D721Med (cell line): Measurements from ENCODE around the gene SF3B3.

ENCODE experiments used
- DNase-seq: peaks from one replicate; pipeline ENCODE4 v3.0.0; 2011; ENCODE audit warnings: low spot score; ENCODE audit not compliant: insufficient read length
- FAIRE-seq: peaks from 2 replicates; lab custom pipeline; 2011; peaks lifted over from hg19 to GRCh38; lab: Jason Lieb, UNC
- CTCF ChIP-seq: IDR thresholded peaks from 2 replicates; pipeline ENCODE4 v1.5.1; 2012; ENCODE audit warnings: mild to moderate bottlenecking, control low read depth; ENCODE audit not compliant: insufficient read depth; ENCODE audit errors: missing control alignments

The SF3B3 gene

GRCh38 chr16:70568601-70569237 is 45.1 kb downstream of the SF3B3 start:
- FAIRE-seq (no peak), DNase-seq (no peak)
- TF ChIP-seq CTCF, result no peak

- FAIRE-seq (no peak), DNase-seq (no peak)
- TF ChIP-seq CTCF, result no peak
These were observed 46.1 kb downstream of the SF3B3 start for GRCh38 chr16:70569752-70570151.

- DNase-seq (no peak), FAIRE-seq (no peak)
- no peak for TF ChIP-seq CTCF
These were observed 47.5 kb downstream of the SF3B3 start for GRCh38 chr16:70570967-70571570.

GRCh38 chr16:70571623-70572022 is 48.0 kb downstream of the SF3B3 start:
- TF ChIP-seq CTCF, result no peak

GRCh38 chr16:70572050-70572925 is 48.7 kb downstream of the SF3B3 start:
- FAIRE-seq (no peak), DNase-seq (no peak)
- no peak for TF ChIP-seq CTCF

More at GRCh38 chr16:70571623-70572022, 48.0 kb downstream of the SF3B3 start:
- FAIRE-seq (no peak), DNase-seq (no peak)

- no peak for TF ChIP-seq CTCF
- DNase-seq, result no peak
- no peak for FAIRE-seq
These were observed 49.3 kb downstream of the SF3B3 start for GRCh38 chr16:70572926-70573270.
